ENCODE measurements around the gene SAFB2.

The SAFB2 gene

DNA sequence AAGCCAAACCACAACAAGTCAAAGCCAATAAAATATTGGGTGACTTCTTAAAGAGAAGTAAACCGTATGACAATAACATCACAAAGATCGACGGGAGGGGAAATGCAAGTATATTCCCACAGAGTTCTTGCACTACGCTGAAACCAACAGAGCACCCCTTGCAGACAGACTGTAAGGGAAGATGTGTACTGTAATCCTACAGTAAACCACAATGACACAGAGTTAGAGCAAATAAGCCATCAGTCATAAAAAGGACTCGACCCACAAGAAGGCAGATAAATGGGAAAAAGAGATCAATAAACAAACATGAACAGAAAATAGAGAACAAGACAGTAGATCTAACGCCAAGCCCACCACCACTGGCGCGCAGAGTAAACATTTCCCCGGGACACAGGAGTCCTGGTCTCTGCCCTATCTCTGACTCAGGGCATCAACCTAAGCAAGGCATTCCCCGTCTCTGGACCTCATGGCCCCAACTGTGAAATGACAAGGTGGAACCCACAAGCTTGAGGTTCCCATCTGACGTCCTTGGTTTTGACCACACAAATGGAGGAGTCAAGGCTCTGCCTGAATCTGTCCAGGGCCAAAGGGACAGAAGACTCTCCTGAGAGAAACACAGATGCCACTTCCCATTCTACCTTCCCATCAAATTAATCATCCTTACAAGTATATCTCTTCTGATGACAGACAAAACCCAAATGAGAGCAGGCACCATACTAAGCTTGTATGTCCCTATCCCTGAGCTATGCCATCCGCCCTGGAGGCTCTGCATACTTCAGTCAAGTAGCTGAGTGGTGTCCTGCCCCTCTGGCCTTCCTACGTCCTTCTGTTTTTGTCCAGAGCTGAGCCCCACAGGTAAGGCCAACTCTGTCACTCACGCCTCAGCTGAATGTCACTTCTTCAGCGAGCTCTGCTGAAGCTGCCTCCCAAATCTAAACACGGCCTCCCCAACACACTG lies 15.0 kb downstream of the SAFB2 start:
- DNase-seq (ENCODE audit: low read depth): no peak

DNA sequence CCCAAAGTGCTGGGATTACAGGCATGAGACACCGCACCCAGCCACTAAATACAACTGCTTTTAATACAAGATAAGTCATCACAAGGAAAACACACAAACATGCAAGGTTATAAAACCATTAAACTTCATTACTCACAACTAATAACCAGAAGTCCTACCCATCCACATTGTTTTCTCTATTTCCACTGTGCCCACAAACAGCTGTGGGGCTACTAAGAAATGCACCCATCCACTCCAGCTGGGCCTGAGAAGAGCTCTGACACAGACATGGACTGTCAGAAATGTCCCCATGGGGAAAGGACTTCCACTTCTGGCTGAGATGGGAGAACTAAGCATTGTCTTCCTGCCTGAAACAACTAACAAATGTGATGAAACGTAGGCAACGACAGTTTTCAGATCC lies 17.2 kb downstream of the SAFB2 start:
- DNase-seq (ENCODE audit: low read depth): no peak

DNA sequence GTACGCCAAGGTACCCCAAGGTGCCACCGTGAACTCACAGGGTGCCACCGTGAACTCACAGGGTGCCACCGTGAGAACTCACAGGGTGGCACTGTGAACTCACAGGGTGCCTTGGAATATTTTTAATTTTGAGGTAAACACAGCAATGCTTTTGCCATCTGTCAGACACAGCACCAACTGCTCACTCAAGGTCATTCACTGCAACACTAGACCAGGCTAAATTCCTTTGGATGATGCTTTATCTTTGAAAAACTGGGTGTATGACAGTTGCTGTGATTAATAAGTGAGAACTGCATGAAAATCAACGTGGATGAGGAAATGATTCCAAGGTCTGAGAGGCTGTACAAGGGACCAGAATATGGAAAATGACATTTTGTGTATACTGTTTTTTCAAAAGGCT lies 18.9 kb downstream of the SAFB2 start:
- DNase-seq (ENCODE audit: low read depth): no peak

DNA sequence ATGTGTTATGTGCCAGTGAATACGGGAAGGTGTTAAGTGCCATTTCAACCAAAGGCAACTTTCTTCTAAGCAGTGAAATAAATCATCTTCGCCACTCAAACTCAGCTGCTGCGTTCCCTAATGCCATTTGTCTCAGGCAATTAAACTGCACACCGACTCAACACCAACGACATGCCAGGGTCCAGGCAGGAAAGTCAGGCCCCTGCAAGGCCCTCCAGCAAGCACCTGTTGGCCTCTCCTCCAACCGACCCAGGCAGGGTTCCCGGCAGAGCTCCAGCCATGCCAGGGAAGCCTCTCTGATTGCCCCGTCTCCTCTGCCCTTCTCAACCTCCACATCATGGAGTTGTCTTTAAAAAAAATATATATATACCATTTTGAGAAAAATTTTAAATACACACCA lies 21.8 kb downstream of the SAFB2 start:
- no peak for DNase-seq (ENCODE audit: low read depth)

DNA sequence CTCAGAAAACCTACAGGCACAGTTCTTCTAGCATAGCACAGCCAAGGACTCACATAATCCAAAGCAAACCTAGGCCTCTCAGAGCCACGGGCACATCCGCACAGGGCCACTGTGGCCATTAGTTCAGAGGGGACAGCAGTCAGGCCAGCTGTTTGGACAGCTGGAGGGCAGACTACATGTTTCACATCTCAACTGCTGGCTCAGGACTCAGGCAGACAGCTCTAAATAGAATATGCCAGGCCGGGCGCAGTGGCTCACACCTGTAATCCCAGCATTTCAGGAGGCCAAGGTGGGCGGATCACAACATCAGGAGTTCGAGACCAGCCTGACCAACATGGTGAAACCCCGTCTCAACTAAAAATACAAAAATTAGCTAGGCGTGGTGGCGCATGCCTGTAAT lies 26.8 kb downstream of the SAFB2 start:
- no peak for DNase-seq (ENCODE audit: low read depth)

DNA sequence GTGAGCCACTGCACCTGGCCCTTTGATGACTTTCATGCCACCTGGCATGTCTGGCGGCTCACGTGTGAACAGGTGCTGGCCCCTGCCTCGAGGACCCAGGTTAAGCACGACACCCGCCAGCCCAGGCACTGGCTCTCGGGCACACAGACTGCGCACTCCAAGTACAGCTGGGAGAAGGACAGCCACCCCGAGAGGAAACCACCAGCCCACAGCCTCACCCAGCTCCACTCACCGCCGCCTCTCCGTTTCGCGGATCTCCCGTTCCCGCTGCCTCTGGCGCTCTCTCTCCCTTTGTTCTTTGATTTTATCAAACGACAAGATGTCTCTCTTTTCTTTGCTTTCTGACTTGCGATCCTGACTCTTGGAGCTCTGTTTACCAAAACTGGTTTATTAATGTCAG lies 27.4 kb downstream of the SAFB2 start:
- DNase-seq (ENCODE audit: low read depth): no peak

DNA sequence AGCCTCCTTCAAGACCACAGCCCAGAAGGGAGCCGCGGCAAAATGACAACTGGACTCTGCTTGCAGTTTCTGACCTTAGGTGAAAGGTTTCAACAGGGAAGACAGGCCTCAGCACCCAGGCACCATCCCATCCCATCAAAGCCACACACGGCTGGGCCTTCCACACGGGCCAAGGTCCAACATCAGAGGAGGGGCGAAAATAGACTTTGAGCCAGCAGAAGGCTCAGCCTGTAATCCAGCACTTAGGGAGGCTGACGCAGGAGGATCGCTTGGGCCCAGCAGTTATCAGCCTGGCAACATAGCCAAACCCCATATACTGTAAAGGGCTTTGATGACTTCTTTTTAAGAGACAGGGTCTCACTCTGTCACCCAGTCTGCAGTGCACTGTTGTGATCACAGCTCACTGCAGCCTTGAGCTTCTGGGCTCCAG lies 28.0 kb downstream of the SAFB2 start:
- DNase-seq (ENCODE audit: low read depth): no peak

DNA sequence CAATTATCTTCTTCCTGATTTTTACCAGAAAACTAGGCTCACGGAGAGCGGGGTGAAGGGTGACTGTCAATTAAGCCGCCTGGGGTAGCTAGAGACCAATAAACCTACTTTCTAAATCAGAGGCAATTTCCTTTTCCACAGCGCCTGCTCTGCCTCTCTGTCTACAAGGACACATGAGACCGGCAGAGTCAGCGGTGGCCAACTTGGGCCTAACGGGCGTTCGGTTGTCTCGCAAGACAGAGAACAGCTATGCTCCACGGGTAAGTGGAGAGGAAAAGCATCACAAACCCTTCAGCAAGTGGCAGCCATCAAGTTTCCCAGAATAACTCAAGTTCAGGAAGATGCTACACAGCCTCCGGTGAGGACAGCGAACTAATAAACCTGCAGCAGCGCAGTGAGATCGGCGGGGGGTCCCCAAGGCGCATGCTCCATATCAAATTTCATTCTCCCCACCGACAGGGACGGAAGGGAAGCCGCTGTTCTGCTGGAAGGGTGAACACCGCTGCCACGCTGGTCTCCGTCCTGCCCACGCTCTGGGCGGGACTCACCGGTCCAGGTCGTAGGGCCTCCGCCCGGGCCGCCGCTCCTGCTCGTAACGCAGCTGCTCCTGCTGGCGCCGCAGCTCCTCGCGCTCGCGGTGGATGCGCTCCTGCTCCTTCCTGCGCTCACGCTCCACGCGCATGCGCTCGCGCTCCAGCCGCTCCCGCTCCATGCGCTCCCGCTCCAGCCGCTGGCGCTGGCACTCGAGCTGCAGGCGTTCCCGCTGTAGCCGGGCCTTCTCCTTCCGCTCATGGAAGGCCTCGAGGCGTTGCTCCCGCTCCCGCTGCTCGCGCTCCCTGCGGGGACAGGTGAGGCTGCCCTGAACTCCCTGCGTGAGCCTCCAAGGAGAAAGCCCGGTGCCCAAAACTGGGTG lies 29.0 kb downstream of the SAFB2 start:
- no peak for DNase-seq (ENCODE audit: low read depth)

DNA sequence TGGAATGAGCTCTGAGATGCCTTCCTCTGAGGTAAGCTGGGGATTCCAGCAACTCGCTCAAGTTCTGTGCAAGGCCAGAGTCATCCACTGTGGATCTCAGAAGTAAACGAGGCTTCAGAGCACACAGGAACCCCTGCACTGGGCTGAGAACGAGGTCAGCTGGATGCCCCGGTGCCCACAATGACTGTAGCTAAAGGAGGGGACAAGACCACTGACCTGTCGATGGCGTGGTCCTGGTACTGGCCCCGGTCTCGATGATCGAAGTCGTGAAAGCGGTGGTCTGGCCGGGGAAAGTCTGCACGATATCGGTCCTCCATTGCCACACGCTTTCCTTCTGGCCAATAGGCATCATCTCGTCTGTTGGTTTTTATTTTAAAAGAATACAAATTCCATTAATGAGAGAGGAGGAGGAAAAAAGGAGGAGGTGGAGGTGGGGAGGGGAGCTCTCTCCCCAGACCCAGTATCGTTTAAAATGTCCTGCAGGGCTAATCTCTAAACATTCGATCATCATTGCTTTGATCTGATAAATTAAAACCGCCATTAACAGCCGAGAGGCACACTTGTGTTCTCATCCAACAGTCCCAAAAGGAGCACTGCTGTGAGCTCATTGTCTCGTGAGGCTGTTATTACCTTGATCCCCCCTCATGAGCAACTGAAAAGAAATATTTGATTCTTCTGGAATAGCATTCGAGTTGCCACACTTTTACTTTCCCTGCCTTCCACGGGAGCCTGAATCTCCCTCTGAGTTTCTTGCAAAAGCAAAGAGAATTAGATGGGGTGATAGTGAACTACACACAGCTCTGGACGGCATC lies 29.8 kb downstream of the SAFB2 start:
- no peak for DNase-seq (ENCODE audit: low read depth)

DNA sequence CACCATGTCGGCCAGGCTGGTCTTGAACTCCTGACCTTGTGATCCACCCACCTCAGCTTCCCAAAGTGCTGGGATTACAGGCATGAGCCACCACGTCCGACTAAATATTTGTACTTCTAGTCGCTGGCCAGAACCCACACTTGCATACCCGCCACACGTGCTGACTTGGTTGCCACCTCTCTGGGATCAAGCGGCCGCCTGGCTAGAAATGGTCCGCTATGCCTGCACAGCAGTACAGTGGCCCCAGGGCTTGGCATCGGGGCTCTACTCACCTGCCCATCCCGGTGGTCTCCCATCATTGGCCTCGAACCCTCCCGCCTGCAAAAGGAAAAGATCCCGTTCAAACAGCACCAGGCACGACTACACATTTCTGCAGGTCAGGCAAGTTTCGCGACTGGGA lies 31.1 kb downstream of the SAFB2 start:
- no peak for DNase-seq (ENCODE audit: low read depth)

DNA sequence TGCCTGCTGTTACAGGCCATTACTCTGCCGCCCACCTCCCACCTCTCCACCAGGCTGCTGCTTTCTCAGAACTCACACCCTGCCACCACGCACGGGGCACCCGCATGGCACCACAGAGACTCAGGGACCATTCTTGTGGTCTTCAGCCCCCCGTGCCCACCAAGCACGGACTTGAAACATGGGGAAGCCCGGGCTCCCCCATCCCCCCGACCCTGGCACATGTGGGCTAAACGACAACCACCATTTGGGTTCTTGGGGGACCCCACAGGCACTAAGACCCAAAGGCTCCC lies 31.8 kb downstream of the SAFB2 start:
- no peak for DNase-seq (ENCODE audit: low read depth)

DNA sequence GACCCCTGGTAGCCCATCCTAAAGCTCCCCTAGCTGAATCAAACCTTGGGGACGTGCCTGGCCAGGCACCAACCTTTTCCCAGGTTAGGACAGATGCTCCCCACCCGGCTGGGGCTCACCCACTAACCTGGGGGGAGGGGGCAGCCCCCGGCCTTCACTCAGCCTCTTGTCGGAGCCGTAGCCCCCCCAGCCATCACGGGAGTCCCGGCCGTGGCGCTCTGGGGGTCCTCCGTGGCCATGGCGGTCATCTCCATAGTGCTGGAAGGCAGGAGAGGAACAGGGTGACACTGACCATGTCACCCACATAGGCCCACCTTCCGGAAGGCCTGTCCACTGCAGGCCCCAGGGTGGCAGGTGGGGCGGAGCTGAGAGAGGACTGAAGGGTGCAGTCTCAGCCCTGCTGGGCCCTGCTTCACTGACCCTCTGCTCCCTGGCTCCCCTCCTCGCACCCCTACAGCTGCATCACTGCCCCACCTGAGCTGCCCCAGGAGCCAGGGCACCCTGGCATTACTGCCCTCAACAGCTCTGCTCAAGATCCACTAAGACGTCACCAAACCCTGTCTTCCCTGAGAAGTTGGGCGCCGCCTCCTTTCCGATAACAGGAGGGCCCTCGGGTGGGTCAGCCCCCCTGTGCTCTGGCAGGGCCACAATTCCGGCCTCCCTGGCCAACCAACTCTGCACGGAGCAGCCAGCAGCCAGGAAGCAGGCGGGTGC lies 32.3 kb downstream of the SAFB2 start:
- DNase-seq (ENCODE audit: low read depth): no peak

DNA sequence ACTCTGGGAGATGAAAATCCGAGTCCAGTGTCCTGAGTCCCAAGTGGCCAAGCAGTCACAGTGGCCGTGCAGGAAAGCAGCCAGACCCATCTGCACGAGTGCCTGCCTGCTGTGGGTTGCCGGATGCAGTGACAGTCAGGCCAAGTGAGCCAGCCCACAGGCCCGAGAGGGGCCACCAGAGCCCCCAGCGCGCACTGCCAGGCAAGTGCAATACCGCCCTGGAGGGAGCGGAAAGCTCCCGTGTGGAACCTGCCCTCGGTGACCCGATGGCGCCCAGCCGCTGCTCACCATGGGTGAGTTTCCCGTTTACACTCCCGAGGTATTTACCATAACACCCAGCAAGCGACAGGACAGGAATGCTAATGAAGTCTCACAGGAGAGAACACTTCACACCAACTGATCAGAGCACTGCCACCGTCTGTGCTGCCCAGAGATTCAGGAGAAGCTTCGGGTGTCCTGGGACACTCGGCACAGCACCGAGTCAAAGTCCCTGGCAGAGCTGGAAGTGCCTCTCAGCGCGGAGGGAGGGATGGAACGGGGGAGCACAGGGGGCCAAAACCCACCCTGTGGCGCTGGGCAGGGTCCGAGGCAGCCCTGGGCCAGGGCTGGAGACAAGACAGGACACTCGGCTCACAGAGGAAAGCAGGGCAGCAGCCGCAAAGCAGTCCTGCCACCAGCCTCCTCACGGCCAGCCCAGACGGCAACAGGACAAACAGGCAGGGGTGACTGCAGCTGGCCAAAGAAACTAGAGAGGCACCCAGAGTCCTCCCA lies 33.5 kb downstream of the SAFB2 start:
- DNase-seq (ENCODE audit: low read depth): no peak

DNA sequence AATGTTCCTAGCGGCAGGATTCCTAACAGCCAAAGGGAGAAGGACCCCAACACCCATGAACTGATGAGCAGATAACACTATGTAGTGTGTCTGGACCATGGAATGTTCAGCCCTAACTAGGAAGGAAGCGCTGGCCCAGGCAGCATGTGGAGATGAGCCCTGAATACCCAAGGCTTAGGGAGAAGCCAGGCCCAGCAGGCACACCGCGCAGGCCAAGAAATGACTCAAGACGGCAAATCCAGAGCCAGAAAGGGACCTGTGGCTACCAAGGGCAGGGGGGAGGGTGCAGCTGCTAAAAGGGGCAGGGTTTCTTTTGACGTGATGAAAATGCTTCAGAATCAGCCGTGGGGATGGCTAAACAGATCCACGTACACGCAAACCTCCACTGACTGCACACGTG lies 34.1 kb downstream of the SAFB2 start:
- no peak for DNase-seq (ENCODE audit: low read depth)

DNA sequence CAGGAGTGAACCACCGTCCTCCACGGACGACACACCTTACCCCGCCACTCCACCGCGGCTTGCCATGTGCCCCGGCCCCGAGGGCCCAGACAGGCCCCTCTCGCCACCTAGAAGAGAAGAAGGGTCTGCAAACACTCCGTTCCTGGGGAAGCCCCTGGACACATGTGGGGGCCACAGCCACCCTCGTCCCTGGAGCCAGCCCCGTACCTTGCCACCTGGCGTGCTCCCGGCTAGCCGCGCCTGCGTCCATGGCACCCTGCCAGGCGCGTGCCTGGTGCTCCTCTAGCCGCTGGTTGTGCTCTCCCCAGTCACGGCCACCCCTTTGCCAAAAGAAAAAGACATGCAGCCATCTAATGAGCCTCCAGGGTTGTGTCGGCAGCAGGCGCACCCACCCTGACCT lies 34.9 kb downstream of the SAFB2 start:
- DNase-seq (ENCODE audit: low read depth): no peak

DNA sequence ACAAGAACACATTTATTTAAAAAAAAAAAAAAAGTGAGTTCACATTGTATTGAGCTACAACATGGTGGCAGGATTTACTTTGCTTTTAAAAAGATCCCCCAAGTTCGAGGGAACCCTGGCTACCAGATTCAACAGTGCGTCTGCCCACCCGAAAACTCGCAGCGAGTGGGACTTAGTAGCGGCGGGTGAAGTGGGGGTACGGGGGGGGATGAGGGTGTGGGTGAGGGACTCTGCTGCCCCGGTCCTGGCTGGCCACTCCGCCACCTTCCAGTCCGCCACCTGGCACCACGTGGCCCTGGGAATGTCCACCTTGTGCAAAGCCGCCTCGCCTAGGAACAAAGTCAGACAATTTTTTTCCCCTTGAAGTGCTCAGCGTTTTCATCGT lies 35.5 kb downstream of the SAFB2 start:
- DNase-seq (ENCODE audit: low read depth): no peak

DNA sequence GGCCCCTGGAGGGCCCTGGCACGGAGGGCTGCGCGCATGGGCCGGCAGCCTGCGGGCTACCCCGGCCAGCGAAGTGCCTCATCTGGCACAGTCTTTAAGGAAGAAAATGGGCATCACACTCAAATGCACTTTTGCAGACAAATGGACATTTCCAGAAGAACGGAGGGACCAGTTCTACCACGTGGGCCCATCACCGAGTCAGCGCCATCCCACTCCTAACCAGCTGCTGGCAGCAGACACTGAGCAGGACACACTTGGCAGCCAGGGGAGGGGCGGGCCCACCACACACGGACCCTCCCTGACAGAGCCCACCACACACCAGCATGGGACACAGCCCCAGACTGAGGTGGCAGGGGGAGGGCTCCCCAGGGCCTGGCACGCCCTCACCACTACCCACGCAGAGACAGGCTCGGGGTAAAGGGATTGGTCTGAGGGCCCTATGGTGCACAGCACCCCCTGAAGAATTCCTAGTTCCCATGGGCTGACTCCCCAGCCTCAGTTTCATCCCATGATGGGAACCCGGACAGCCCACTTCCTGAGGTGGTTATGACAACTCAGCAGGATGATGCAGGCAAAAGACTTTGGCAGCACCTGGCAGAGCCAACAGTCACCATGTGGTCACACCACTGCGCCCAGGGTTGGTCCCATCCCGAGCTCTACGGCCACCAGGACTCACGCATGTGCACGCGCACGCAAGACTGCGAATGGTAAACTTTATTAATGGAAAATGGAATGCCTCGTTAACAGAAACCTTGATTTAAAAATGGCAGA lies 36.1 kb downstream of the SAFB2 start:
- no peak for DNase-seq (ENCODE audit: low read depth)

DNA sequence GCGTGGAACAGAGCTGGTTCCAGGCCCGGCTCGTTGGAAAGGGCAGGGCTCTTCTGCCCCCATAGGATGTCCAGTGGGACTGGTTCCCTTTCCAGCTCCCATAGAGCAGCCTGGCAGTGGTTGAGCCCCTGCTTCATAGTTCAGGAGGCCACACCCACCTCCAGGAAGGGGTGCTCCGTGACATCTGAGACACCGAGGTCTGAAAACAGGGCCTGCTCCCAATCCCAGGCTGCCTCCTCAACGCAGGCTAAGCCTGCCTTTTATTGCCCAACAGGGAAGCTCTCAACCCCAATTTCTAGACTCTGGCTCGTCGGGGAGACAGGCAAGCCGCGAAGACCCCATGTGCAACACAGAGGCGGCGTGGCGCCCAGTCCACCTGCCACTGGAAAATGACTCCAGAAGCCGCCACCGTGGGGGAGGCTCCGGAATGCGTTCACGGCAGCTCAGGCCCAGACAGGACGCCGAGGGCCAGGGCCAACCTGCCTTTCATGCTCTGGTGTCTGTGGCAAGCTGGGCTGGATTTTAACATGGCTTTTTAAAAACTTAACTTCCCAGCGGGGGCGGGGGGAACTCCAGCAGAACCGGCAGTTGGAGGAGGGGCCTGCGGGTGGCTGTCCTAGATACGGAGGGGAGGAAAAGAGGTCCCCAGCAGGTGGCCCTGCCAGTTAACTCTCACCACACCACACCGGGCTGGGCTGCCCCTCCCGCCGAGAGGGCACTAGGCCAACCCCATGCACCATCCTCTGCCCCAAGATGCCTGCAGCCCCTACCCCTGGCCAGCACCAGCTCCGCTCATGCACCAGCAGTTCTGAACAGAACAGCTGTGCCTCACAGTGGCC lies 36.9 kb downstream of the SAFB2 start:
- no peak for DNase-seq (ENCODE audit: low read depth)

DNA sequence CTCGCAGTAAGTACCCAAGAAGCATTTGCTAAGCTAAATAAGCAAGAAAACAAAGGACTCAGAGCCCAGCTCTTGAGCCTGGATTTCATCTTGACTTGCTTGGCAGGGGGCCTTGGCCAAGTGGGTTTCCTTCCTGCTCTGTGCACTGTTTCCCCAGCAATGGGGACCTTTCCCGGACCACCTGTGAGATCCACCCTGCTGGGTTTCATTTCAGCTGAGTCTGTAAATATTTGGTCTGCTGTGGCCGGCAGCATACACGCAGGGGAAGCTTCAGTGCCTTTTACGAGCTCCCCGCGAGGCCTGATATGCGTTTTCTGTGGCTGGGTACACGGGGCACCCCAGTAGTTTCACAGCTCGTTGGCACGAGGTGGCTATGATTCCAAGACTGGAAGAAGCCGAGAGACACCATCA lies 42.4 kb downstream of the SAFB2 start:
- DNase-seq (ENCODE audit: low read depth): no peak

Measured in HS-27A (cell line).